Adrenal gland (tissue), 12 donors: Measurements from ENCODE around the gene ATG2B. TPM values are rescaled to one million over a fixed set of nuclear protein-coding genes. Genes with fewer than 3 reads are reported as not detected.

ENCODE experiments used
- DNase-seq, 7 donors: peaks; one replicate each; pipeline ENCODE4 v3.0.0-alpha.2; 2019 to 2020
- H3K27ac ChIP-seq, 5 donors: fragments of 200-600 bp; sonication (generic) in 4 of 5; 1 replicate in 3 of 5; 2 replicates in 2 of 5; pipeline versions ENCODE4 v1.5.1 to v1.8.0; 2016 to 2020; ENCODE audit warnings: mild to moderate bottlenecking in 1 of 5
- H3K27me3 ChIP-seq: fragments of 200-600 bp; 2 replicates; pipeline ENCODE4 v1.8.0; 2021
- H3K36me3 ChIP-seq, 2 donors: fragments of 200-600 bp; replicated peaks in 1 of 2; 1 replicate in 1 of 2; 2 replicates in 1 of 2; pipeline versions ENCODE4 v1.5.1 to v1.8.0; 2018 to 2022
- H3K4me1 ChIP-seq, 2 donors: fragments of 200-600 bp; replicated peaks in 1 of 2; 1 replicate in 1 of 2; 2 replicates in 1 of 2; pipeline versions ENCODE4 v1.5.1 to v1.8.0; 2018 to 2021
- H3K4me3 ChIP-seq, 4 donors: fragments of 200-600 bp; sonication (generic) in 3 of 4; one replicate each; pipeline ENCODE4 v1.5.1; 2016 to 2018
- H3K9me3 ChIP-seq, 3 donors: fragments of 200-600 bp; sonication (generic) in 1 of 3; replicated peaks in 1 of 3; 1 replicate in 2 of 3; 2 replicates in 1 of 3; pipeline versions ENCODE4 v1.5.1 to v1.8.0; 2016 to 2021
- CTCF ChIP-seq, 6 experiments: fragments of 450-650 bp in 4 of 6; fragments of 200-600 bp in 2 of 6; sonication (generic) in 1 of 6; IDR thresholded peaks; 1 replicate in 5 of 6; 2 replicates in 1 of 6; pipeline versions ENCODE4 v1.5.1 to v1.8.0; 2016 to 2021; ENCODE audit warnings: antibody characterized with exemption in 6 of 6, mild to moderate bottlenecking in 2 of 6, moderate library complexity in 1 of 6
- POLR2A ChIP-seq, 2 donors: fragments of 450-650 bp; IDR thresholded peaks; one replicate each; pipeline ENCODE4 v1.6.1; 2017; ENCODE audit warnings: antibody characterized with exemption in 2 of 2, mild to moderate bottlenecking in 2 of 2, moderate library complexity in 1 of 2
- WGBS, 4 donors: extraction: QIAGEN DNeasy Blood & Tissue Kit in 2 of 4; methylation state at CpG; one replicate each; pipeline versions ENCODE4 v1.1.5 to v1.1.7; 2013 to 2017; 5-methylcytosine and 5-hydroxymethylcytosine counted together
- intact Hi-C, 2 donors: fragments of 100-400 bp; cut with DNase I; formaldehyde crosslinking; loops; one replicate each; pipeline versions ENCODE4 v1.14.1 to v1.15.0; 2022 to 2023
- polyA plus RNA-seq, 3 donors: library from polyadenylated mRNA; stranded (reverse); fragments of 200-250 nt in 2 of 3; fragments of 350-450 nt in 1 of 3; fragmentation: Illumina TruSeq in 1 of 3; extraction: RNeasy Lipid Tissue Mini Kit (QIAGEN cat#74804) in 1 of 3; gene quantifications; one replicate each; pipeline ENCODE4 v1.2.3, GENCODE V29; 2013 to 2014
- total RNA-seq, 9 donors: library from RNA; depleted of rRNA in 4 of 9; stranded (reverse); fragments of >200 nt in 4 of 9; fragments of 120-200 nt in 1 of 9; fragmentation: NEBNext Ultra II Directional in 1 of 9; extraction: Animal tissue kit (Norgen Biotek cat#: 25700) in 1 of 9; gene quantifications; one replicate each; pipeline versions ENCODE4 v1.1.0 to v1.2.4, GENCODE V29; 2013 to 2023
- donor health status: healthy with polysubstance abuse.
- donor health status: Bipolar disorder and iron deficiency.
- donor health status: DM: yes; HTN: yes; CAD: no.
- donor health status: DM: no; HTN: no; CAD: no.
- donor health status: DM: no; HTN: no; CAD: no.
- donor health status: DM: yes; HTN: yes; CAD: no.

Gene ATG2B
- total and polyA plus RNA-seq, 12 donors, result 8.3 to 34.8 (median 18.5) TPM

DNA sequence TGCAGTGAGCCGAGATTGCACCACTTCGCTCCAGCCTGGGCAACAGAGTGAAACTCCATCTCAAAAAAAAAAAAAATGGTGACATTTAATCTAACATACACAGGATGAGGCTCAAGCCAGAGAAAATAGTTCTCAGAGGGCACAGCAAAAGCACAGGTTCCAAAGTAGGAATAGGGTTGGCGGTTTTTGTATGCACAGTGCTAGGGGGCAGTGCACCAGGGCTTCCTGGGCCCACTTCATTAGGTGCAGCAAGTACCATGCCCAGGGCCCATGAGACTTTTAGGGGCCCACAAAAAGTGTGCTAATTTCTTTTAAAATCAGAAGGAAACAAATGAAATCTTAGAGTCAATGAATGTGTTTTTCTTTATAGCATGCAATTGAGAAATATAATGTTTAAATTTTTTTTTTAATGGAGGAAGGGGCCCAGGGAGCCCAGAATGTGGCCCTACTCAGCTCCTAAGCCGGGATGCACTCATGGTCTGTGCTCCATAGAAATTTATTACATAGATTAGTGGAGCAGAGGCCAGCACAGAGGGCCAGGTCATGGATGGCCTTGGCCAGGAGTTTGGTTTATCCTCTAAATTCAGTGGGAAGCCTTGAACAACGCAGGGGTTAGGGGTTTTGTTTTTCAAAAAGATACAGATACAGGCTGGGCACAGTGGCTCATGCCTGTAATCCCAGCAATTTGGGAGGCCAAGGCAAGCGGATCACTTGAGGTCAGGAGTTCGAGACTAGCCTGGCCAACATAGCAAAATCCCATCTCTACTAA lies 31.1 kb upstream of the ATG2B start:
- intact Hi-C loops, result no loop called here
- H3K9me3 ChIP-seq, result no peaks in the 10 kb centered on the region
- TF ChIP-seq CTCF (IDR thresholded peaks at IDR 0.05), result no peak
- TF ChIP-seq POLR2A (IDR thresholded peaks at IDR 0.05), result no peak
- 75 to 82% (median 77%) methylated on average over 7 of the region's 7 CpGs for WGBS, 4 donors
- peaks cover 7% of the 10 kb centered on the region in 2 donors for H3K4me1 ChIP-seq
- DNase-seq, result no peak
- no peak overlapping the region for H3K27ac ChIP-seq
- no peak overlapping the region for H3K4me3 ChIP-seq
- H3K36me3 ChIP-seq, result no peaks in the 10 kb centered on the region
- H3K27me3 ChIP-seq, result no peaks in the 10 kb centered on the region

DNA sequence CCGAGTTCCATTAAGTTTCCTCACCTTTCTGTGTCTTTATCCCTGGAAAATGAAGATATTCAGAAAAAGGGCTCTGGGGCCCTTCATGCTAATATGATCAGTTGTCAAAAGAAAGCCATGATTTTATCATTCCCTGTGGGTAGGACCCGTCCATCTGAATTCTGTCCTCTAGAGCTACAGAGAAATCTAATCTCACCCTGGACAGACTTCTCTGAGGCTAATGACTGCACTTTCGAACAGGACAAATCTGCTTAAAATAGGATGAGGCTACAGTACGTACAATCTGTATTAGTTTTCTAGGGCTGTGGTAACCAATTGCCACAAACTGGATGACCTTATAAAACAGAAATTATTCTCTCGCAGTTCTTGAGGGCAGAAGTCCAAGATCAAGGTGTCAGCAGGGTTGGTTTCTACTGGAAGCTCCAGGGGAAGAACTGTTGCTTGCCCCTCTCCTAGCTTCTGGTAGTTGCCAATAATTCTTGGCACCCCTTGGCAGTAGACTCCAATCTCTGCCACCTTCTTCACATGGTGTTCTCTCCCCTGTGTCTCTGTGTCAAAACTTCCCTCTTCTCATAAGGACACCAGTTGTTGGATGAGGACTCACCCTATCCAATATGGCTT lies 30.0 kb upstream of the ATG2B start:
- WGBS, 4 donors, result 90 to 91% (median 90%) methylated on average over 5 of the region's 5 CpGs
- DNase-seq, result no peak

DNA sequence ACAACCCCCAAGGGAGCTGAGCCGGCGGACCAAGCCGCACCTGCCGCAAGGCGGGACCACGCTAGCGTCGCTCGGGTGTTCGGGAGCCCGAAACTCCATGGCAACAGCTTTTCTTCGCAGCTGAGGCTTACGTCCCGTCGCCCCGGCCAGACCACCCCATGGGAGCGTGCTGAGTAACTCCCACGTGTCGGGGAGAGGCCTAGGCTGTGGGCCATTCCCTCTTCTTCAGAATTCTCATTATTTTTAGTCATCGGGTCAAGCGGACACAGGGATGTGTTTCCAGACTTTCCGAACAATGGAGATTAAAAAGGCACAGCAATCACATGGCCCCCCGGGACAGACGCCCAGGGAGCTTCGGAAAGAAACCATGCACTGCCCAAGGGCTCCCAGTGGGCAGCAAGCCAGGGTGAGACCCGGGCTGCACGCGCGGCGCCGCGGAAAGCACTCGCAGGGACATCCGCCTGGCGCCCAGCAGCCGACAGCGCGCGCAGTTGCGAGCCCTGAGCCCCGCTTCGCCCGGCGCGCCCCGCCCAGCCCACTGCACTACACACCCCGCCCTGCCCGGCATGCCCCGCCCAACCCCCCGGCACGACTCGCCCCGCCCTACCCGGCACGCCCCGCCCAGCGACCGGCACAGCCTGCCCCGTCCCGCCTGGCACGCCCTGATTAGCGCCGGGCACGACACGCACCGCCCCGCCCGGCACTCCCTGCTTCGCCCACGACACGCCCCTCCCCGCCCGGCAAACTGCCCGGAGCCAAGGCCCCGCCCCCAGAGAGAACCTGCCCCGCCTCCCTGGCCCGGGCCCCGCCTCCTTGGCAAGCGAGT lies 28.4 kb upstream of the ATG2B start:
- 1 to 5% (median 1%) methylated on average over 14 to 79 of the region's 79 CpGs for WGBS, 4 donors
- TF ChIP-seq CTCF (IDR thresholded peaks at IDR 0.05), result peak in 1 of 6 experiments; percentile 13
- TF ChIP-seq POLR2A (IDR thresholded peaks at IDR 0.05), result no peak

More for the DNA sequence above, 30.0 kb upstream of the ATG2B start:
- intact Hi-C loops, result no loop called here
- H3K27me3 ChIP-seq, result no peaks in the 10 kb centered on the region
- H3K27ac ChIP-seq, result no peak overlapping the region
- no peaks in the 10 kb centered on the region for H3K36me3 ChIP-seq
- peaks cover 7% of the 10 kb centered on the region in 2 donors for H3K4me1 ChIP-seq
- no peak for TF ChIP-seq POLR2A (IDR thresholded peaks at IDR 0.05)
- no peaks in the 10 kb centered on the region for H3K9me3 ChIP-seq
- no peak overlapping the region for H3K4me3 ChIP-seq

DNA sequence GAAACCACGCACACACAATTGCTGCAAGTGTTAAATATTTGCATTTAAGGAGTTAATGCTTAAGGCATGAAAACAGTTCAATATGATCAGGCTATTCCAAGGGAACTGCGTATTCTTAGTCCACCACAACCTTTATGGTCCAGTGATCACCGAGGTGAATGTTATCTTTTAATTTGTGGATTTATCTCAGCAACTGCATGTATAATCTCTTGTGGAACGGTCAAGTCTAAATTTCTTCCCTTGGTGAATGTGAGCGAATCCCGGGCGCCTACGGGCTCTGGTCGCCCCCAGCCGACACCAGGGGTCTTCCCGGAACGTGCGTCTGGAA lies 27.8 kb upstream of the ATG2B start:
- peaks cover 0 to 6% of the 10 kb centered on the region in 2 donors for H3K36me3 ChIP-seq
- peak overlapping the region in 3 of 5 donors; percentile 47 to 62 (median 56) for H3K27ac ChIP-seq
- no peak for DNase-seq
- TF ChIP-seq CTCF (IDR thresholded peaks at IDR 0.05) (no peak), POLR2A (IDR thresholded peaks at IDR 0.05) (no peak)
- no peaks in the 10 kb centered on the region for H3K27me3 ChIP-seq
- peaks cover 7% of the 10 kb centered on the region in 2 donors for H3K4me1 ChIP-seq
- H3K9me3 ChIP-seq, result no peaks in the 10 kb centered on the region
- WGBS, 4 donors, result 3 to 5% (median 4%) methylated on average over 13 of the region's 13 CpGs
- peak overlapping the region; percentile 1 to 73 (median 42) for H3K4me3 ChIP-seq
- intact Hi-C loops, result no loop called here

More for the DNA sequence above, 28.4 kb upstream of the ATG2B start:
- Histone ChIP-seq H3K9me3 (no peaks in the 10 kb centered on the region), H3K4me3 (peak overlapping the region; percentile 13 to 73 (median 62)), H3K27me3 (no peaks in the 10 kb centered on the region), H3K27ac (peak overlapping the region in 3 of 5 donors; percentile 47 to 62 (median 56)), H3K36me3 (peaks cover 0 to 2% of the 10 kb centered on the region in 2 donors), H3K4me1 (peaks cover 7% of the 10 kb centered on the region in 2 donors)
- intact Hi-C loops, result no loop called here
- DNase-seq, result peak; percentile 97 to 99 (median 98)
